ENCODE results near the gene PDCL3.

The PDCL3 gene

DNA sequence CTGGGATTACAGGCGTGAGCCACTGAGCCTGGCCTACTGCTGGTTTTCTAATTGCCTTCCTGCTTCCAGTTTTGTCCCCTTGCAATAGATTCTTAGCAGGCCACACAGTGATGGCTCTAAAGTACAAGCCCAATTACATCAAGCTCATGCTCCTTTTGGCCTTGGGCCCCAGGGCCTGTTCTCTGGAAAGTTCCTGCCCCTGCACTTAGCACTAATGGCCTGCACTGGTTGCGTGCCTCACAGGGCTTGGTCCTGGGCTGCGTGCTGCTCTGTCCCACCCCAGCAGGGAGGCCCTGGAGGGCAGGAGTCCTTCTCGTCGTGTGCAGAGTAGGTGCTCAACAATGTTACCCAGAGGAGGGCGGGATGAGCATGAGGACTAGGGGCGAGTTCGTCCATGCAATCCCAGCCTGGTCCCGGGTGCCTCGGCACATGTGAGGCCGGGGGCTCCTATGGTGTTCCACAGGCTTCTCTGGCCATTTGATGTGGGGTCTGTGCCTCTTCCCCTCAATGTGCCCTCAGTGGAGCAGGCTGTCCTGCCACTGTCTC, 51.7 kb downstream of the PDCL3 start:
- no peak for DNase-seq

DNA sequence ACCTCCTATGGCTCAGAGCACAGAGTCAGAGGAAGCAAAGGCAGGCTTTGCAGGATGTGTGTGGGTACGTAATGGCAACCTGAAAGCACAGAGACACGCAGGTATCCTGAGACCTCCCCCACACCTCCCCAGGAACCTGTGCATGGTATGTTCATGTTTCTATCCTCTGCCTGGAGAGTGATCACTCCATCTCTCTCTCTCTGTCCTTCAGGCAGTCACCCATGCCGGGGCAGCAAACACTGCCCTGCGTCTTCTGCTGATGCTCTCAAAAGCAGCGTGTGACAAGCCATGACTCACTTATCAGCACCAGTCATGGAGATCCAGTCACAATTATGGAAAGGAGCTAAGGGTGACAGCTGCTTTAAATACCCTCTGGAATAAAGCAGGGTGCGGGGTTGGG, 52.7 kb downstream of the PDCL3 start:
- no peak for DNase-seq

DNA sequence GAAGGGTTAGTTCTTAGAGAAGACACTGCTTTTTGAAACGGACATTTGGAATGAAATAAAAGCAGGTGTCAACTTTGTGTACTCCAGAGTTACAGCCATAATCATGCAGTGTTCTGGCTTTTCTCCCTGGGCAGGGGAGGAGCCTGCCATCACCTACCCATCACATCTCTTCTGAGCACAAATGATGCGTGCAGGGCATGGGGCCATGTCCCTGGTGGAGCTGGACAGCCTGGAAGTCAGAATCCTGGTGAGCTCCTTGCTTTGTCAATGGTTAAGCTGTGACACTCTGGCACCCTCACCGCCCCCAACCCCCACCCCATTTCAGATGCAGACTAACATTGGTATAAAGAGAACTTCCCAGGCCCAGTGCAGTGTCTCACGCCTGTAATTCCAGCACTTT, 53.1 kb downstream of the PDCL3 start:
- DNase-seq = no peak

DNA sequence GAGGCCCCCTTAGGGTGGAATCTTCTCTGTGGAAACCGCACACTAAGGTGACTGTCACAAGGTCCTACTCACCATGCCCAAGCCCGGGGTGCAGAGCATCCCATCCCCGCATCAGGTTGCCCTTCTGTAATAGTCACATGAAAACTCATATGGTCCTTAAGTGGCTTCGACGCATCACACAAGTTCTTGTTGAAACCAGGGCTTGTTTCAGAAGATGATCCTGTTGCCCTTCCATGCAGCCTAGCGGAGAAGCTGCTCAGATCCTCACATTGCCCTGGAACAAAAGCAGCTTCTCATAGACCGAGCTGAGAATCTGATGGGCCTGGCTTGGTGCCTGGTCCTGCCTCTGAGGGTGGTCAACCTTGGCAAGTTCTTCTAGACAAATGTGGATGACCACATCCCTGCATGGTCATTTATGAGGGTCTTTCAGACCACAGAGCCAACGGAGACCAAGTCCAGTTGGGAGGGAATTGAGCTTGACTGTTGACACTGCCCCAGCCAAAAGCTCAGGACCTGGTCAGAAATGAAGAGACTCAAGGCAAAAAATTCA, 54.1 kb downstream of the PDCL3 start:
- no peak for DNase-seq

DNA sequence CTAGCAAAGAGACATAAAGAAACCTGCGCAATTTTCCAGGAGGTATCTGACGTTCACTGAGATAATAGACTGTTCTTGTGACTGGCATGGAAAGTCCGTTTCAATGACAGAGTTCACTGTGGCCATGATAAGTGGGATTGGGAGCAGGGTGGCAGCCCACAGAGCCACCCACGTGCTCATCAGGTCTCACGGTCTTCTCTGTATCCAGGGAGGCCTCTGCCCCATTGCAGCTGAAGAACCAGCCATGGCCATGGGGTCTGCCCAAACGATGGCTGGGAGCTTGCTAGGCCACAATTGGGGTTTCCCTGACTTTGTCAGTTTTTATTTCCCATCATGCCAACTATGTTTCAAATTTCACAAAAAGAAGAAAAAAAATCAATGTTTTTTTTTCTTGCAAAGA, 57.2 kb downstream of the PDCL3 start:
- DNase-seq = no peak

DNA sequence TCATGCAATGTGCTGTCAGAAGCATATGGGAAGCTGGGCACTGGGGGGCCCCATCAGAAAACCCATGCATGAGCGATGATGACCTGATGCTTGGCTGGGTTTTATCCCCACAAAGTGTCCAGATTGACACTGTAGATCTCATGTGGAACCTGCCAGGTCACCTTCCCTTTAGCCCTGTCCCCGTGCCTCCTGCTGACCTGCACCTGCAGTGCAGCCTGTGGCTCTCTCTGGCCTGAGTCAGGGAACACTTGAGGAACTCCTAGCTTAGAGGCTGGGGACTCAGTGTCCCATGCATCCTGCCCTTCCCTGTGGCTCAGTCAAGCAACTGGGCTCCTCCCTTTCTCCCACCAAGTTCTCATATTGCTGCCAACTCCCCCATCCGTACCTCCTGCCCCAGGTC, 57.7 kb downstream of the PDCL3 start:
- DNase-seq = no peak

DNA sequence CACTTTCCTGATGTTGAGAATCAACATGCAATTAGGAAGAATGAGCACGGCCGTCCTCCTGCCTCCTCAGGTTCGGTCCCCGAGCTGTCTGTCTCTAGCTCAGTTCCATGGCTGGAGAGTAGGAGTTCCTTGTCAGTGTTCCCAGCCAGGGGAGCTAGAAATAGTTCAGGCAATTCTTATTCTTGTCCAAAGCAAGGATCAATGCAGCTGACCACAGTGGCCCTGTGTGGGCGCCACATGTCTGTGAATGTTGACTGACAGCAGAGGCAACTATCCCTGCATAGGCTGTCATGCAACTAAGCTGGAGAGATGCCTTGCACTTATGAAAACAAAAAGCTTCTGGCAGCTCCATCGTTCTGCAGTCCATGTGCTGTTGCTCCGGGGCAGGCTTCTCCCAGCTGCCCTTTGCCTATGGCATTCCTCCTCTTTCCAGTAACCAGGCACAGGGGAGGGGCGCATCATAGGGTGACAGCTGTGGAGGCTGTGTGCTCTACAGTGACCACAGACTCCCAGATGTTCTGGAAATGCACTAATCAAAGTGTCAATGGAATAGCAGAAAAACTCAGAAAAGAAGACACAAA, 58.7 kb downstream of the PDCL3 start:
- no peak for DNase-seq

DNA sequence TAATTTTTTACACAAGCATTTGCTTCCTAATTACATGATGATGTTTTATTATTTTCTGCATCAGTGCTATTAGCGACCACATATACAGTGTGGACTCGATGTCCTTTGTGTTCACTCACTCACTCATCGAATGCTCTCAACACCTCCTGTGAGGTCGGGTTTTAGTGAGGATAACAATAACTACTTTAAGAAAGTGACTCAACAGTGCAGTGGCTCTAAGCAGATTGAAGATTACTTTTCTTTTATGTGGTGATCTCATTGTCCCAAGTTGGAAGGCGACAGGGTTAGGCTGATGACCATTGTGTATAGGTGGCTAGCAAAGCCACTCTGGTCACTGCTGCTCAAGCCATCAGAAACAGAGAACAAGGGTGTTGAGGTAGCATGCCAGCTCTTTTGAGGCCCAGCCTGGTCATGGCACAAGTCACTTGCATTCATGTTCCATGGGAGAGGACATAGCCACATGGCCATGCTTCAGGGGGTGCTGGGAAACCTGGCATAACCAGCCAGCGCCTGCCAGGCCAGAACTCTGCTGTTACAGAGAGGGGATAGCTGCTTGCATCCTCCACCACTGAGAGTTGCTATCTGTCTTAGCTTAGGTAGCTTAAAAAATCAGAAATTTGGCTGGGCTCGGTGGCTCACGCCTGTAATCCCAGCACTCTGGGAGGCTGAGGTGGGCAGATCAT, 60.4 kb downstream of the PDCL3 start:
- no peak for DNase-seq

DNA sequence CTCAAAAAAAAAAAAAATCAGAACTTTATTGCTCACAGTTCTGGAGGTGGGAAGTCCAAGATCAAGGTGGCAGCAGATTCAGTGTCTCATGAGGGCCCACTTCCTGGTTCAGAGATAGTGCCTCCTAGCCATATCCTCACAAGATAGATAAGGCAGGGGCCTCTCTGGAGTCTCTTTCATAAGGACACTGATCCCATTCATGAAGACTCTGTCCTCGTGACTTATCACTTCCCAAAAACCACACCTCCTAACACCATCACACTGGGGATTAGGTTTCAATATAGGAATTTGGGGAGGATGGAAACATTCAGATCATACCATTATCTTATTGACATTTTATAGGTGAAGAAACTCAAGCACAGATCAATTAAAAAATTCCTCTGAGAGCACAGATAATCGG, 61.1 kb downstream of the PDCL3 start:
- no peak for DNase-seq

DNA sequence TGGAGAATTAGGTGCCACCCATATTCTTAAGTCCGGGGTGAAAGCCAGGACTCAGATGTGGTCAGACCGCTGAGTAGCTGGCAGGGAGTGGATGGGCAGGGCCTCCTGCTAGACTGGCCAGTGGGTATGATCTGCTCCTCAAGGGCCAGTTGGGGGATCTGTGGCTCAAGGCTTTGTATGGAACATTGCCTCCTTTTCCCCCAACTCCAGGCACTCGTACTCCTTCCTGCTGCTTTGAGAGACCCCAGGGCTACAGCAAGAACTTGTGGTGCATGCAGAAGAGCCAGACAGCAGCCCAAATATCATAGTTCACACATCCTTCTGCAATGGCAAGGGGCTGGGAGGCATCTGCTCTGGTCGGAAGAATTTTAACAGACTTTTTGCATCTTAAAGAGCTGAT, 61.7 kb downstream of the PDCL3 start:
- DNase-seq = no peak

DNA sequence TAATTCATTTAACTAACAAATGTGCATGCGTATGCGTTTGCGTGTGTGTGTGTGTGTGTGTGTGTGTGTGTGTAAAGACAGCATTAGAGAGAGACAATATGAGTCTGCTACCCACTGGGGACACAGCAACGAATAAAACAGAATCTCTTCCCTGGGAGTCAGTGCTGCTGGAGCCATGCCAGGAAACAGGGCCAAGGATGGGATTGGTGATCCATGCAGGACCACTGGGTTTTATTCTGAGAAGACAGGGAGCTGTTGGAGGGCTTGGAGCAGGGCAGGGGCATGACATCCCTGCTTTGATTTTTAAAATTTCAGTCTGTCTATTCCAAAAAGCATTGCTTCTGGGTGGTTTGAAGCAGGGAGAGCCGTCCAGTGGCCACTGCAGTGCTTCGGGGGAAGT, 62.9 kb downstream of the PDCL3 start:
- no peak for DNase-seq
